Activated CD8-positive, alpha-beta memory T cell treated with anti-CD3 and anti-CD28 coated beads for 4 hours (primary cell): ENCODE results near the gene MTUS2.

Experiments
- DNase-seq, 2 donors: peaks; one replicate each; pipeline ENCODE4 v3.0.0-alpha.2; 2020; ENCODE audit warnings: low read depth in 2 of 2

MTUS2 gene

DNA sequence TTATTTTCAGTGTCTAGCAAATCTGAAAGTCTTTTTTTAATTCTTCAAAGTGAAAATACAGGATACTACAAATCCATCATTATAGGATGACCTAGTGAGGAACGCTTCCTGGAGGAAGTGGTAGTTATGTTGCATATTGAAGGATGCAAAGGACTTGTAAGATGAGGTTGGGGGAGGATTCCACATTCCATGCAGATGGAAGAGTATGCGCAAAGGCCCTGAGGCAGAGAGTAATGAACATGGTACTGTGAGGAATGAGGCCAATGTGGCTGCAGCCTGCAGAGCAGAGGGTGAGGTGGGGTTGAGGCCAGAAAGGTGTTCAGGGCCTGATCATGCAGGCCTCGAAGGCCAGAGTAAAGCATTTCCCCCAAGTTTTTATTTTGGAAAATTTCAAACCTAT is 202.8 kb downstream of the MTUS2 start:
- no peak for DNase-seq

DNA sequence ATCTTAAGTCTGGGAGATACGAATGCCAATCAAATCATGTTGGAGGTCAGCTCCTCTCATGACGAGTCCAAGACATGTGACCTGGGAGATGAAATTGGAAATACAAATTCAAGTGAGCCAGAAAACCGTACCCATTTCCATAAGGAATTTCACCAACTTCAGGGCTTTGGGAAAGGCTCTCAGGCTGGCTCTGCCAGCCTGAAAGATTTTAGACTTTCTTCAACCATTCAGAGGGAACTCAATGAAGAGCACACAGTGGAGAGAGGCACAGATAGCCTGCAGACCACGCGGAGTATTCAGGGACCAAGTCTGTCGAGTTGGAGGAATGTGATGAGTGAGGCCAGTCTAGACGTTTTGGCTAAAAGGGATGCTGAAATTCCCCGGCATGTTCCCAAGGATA is 204.6 kb downstream of the MTUS2 start:
- DNase-seq, result no peak

DNA sequence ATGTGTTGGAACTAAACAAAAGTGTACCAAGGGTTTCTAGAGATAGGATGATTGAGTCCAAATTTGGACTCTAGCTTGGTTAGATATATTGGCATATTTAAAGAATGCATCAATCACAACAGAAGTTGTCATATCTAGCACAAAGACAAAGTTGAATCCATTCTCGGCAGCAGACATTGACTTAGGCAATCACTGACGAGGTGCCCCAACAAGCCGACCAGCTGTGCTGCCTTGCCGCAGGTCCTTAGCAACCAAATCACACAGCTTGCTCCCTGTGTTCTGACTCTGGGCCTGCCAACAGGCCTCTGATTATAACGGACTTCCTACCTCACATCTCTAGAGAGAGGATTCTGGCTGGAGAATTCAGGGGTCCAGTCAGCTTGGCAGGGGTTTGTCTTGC is 208.7 kb downstream of the MTUS2 start:
- DNase-seq, result no peak

DNA sequence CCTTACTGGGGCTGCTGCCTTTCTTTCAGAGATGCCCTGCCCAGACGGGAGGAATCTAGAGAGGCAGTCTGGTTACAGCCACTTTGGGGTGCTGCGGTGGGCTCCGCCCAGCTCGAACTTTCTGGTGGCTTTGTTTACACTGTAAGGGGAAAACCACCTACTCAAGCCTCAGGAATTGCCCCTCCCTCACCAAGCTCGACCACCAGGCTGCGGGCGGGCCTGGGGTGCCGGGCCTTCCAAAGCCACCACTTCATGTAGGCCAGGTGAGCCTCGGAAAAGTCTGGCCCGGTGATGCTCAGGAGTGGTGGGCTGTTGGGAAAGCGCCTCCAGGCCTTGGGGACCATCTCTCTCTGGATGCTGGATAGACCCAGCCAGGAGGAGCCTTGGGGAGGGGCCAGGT is 218.6 kb downstream of the MTUS2 start:
- DNase-seq, result no peak

DNA sequence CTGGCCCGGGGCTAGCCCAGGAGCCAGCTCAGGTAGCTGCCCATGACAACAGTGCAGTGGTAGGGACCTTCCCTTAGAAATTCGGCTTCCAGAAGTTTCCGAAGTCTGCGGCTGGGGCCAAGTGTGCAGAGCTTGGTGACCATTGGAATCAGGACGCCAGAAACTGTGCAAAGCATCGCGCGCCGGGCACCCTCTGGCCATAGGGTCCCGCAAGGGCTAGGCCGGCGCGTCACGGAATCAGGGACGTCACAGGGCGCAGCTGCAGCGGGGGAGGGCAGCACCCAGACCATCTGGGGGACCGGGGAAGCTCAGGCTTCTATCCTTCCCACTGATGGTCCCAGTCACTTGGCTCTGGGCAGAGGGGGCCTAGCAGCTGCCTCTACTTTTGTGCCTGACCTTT is 219.1 kb downstream of the MTUS2 start:
- no peak for DNase-seq

DNA sequence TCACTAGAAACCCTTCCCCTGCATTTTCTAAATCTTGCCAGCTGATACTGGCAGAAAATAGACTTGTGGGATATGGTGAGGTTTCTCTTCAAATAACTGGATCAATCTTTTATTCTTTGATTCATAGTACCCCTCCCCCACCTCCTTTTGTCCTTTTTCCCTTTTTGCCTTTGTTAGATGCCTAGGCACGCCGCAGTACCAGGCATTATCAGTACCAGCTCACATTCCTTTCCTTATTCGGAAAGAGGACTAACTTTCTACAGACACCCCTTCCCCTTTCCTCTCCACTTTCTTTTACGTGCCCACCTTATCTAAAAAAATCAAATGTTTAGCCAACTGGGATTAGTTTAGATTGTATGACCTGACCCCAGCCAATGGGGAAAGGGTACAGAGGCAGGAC is 226.4 kb downstream of the MTUS2 start:
- DNase-seq, result no peak

DNA sequence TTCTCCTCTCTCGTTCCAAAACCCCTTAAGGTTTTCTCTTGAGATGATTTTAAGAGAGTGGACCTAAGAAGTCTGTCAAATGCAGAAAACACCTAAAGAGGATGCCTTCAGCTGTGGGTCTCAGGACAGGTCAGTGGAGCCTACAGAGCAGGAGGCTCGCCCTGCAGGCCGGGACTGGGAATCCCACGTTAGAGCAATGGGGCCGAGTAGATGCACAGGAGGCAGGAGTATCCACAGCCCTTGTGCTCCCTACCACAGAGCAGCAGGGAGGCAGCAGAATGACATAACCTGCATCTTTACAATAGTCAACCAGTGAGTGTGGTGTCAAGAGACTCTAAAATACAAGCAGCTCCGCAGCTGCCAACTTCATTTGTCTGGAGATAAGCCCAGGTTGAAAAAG is 229.4 kb downstream of the MTUS2 start:
- no peak for DNase-seq

DNA sequence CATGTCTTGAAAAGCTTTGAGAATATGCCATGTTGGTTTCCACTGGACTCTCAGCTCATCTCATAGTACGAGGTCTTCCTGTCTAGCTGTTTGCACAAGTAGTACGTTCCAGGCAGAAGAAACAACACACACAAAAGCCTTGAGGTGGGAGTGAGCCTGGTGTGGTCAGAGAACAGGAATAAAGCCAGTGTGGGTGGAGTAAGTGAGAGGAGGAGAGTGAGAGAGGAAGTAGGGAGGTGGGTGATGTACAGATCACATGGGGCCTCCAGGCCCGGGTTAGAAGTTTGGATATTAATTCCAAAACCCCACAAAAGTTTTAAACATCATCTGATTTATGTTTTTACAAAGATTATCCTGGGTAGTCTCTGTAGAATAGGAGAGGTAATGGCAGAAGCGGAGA is 230.6 kb downstream of the MTUS2 start:
- DNase-seq, result no peak

DNA sequence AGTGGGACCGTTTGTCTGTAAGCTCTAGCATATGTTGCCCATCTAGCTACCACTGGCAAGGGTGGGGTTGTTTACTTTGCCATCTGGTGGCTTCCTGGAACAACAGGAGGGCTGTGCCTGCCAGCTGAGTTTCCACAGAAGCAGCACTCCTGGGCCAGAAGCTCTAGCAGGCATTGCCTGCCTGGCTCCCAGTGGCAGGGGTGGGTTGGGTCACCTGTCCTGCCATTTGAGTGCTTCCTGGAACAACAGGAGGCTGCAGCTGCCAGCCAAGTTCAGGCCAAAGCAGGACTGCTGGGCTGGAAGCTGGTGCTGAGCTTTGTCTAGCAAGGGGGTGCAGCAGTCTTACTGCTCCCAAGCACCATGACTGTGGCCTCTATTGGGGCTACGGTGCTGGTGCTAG is 239.7 kb downstream of the MTUS2 start:
- no peak for DNase-seq

DNA sequence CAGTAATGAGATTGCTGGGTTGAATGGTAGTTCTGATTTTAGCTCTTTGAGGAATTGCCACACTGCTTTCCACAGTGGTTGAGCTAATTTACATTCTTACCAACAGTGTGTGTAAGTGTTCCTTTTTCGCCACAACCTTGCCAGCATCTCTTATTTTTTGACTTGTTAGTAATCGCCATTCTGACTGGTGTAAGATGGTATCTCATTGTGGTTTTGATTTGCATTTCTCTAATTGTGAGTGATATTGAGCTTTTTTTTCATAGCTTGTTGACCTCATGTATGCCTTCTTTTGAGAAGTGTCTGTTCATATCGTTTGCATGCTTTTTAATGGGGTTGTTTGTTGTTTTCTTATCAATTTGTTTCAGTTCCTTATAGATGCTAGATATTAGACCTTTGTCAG is 245.0 kb downstream of the MTUS2 start:
- no peak for DNase-seq

DNA sequence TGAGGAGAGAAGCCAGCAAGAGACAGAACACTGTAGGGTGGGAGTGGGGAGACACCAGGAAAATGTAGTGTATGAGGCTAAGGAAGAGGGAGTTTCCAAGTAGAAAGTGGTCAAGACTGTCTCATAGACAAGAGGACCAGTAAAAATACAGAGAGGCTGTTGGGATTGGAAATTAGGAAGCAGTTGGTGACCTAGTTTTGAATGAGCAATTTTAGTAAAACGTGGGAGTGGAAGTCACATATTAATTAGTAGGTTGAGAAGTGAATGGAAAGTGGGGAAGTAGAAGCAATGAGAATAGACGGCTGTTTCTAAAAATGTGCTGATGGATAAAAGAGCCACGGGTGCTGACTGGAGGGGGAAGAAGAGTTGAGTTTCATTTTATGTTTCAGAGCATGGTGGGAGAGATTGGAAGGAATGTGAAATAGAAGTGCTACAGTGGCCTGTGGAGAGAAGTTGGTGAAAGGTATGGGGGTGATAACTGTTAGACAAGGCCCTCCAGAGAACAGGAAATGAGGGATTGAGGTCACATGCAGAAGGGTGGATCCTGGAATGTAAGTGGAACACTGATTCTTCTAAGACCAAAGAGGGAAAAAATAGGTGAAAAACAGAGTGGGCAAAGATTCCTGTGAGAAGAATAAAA is 247.3 kb downstream of the MTUS2 start:
- no peak for DNase-seq

DNA sequence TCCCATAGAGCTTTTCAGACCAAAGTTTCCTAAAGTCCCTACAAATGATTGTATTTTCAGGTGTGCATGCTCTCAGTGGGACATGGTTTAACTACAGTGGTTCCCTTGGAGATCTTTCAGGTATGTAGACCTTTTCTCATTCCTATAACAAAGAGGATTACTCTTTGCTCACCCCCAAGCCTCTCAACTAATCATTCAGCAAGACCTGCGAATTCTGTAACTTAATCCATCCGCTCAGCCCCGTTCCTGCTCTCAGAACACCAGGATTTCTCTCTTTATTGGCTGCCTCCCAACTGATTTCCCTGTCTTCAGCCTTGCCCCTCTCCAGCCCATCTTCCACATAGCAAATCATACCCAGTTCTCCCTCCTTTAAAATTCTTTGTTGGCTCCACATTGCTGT is 253.6 kb downstream of the MTUS2 start:
- no peak for DNase-seq

DNA sequence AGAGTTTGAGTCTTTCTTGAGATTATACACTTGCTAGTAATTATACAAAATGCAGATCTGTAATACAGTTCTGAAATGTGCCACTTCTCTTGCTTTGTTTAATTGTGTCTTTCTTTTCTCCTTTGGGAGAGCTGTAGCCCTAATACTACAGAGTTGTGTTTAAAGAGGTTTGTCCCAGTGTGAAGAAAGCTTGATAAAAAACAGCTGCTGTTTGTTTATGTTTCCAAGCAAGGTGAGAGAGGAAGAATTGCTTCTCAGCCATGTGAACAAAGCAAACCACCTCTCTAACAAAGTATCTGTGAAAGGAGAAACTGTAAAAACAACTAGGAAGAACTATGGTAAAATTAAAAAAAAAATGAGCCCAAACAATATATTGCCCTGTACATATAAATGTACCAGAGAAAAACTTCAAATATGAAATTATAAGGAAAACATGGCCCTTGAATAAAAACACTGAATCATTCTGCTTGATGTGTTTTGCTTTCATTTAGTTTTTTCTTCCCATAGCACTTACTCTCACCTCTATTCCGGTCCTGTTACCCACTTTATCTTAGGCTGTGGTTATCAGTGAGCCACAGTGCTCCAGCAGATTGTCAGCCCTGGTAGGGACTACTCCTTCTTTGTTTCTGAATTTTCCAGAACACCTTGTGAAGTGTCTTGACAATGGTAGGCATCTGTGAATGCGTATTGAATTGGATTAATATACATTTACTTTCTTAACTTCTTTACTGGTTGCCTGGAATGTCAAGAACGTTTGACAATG is 257.1 kb downstream of the MTUS2 start:
- DNase-seq, result no peak

DNA sequence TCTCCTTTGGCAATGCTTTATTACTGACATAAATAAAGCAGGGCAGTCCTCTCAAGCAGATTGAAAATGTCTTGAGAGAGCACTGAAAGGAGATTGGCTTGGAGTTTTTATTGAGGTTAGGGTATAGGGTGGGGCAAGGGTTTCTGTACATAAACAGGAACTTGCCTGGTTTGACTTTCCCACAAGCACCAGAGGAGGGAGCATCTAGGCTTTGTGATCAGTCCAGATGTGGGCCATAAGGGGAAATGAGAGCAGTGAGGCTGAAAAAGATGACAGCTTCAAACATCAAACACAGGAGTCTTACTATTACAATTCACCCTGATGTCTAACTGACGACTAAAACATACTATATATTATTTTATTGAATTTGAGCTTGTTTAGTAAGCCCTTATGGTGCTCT is 260.9 kb downstream of the MTUS2 start:
- no peak for DNase-seq

DNA sequence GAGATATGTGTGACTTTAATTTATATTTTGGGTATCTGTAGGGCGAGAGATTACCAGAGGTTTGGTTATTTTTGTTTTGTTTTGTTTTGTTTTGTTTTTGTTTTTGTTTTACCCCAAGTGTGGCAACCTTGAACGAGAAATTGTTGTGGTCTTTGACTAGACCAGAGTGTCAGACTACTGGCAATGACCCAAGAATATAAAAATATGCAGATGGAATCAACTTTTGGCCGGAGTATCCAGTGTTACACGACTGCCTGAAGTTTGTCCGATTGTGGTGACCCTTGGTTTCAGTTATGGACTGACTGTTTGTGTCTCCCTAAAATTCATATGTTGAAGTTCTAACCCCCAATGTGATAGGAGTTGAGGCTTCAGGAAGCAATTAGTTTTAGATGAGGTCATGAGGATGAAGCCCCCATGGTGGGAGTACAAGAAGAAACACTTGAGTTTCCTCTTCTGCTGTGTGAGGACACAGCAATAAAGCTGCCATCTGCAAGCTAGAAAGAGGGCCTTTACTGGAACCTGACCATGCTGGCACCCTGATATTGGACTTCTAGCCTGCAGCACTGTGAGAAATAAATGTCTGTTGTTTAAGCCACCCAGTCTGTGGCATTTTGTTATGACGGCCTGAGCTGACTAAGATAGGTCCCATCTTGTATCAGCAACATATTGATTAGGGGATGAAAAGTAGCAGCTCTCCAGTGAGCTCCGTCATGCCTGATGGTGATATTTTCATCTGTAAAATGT is 261.7 kb downstream of the MTUS2 start:
- no peak for DNase-seq

DNA sequence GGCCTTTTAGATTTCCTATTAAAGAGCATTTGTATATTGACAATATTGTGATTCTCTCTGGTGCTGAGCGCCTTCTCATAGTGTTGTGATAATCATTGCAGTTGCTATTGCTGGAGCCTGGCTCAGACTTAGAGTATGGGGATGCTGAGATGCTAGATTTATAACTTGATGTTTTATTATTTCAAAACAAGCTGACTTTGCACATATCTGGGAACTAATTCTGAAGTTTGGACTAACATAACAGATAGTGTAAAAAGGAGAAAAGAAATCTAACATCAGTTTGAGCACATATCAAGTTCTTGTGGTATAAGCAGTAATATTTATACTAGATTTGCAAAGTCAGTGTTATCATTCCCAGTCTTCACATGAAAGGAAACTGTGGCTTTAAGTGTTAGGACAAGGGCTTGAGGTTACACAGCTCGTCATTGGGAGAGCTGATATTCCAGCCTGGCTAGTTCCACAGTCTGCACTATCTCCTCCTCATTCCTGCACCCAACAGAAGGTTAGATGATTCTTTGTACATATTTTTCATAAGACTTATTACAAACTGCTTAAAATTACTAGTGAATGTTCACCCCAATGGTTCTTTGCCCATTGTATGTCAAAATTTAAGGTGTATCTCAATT is 279.8 kb downstream of the MTUS2 start:
- no peak for DNase-seq

DNA sequence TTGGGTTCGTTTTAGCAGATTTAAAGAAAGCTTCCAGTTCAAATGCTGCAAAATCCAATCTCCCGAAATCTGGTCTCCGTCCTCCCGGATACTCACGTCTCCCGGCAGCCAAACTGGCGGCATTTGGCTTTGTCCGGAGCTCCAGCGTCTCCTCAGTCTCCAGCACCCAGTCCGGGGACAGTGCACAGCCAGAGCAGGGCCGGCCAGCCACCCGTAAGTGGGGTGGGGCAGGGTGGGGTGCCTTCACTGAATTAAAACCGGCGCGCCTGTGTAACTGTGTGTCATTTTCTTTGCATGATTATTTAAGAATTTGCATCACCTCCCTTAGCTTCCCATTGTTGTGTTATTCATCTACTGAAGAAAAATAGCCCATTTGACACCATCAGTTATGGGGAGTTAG is 280.6 kb downstream of the MTUS2 start:
- DNase-seq, result no peak

DNA sequence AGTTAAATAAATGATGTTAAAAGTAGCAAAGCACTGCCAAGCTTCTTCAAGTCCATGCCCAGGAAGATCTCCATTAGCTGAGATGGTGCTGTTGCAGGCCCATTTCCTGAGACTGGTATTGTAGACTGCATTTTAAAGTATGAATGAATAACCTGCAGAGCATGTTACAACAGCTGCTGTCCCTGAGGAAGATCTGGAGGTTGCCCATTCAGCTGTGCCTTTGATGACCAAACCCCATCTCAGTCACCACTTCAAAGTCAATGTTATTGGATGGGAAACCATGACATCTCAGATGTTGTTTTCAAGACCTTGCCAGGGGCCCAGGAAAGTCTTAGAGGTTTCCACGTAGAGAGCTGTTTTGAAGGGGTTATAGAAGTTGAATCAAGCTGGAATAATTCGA is 281.3 kb downstream of the MTUS2 start:
- DNase-seq, result no peak

DNA sequence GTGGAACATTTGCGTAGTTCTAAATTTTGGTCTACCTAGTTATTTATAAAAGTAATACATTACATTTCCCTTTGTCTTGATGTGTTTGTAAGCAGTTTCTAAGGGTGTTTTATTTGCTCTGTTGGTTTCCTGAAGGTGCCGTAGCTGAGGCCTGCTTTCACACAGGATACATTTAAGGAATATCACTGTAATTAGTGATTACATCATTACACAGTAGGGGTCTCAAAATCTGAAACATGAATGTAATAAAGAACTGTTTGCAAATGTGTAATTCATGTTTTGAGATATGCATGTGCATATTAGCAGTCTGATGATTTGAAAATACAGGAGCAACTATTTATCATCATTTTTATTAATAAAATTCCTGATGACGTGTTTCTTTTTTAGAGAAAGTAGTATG is 281.8 kb downstream of the MTUS2 start:
- DNase-seq, result no peak

DNA sequence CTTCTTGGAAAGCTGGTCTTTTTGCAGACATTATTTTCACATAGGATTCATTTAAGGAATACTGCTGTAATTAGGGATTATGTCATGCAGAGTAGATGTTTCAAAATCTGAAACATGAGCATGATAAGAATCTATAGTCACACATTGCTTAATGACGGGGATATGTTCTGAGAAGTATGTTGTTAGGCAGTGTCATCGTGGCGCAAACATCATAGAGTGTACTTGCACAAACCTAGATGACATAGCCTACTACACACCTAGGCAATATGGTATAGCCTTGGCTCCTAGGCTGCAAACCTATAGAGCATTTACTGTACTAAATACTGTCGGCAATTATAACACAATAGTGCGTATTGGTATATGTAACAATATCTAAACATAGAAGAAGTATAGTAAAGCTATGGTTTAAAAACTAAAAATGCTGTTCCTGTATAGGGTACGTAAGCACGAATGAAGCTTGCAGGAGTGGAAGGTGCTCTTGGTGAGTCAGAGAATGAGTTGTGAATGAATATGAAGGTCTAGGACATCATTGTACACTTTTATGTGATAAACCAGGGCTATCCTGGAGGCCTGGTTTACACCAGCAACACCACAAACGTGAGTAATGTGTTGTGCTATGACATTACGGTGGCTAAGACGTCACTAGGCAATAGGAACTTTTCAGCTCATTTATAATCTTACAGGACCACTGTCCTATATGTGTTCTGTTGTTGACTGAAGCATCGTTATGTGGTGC is 283.1 kb downstream of the MTUS2 start:
- DNase-seq, result no peak

DNA sequence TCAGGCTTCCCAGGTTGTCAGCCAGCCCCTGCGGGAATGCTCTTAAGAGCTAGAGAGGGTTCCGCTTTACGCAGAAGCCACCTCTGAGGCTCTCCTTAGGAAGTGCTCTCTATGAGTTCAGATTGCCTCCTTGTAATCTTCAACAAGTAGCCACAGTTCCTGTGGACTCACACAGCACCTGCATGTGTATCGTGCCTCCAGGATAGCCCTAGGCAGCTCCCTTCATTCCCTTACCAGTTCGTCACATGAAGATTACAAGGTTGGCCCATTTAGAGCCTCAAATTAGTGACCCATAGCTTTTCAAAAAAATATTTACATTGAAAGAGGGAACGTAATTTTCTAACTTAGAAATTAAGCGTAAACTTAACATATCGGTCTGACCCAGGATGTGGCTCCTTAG is 284.3 kb downstream of the MTUS2 start:
- no peak for DNase-seq

DNA sequence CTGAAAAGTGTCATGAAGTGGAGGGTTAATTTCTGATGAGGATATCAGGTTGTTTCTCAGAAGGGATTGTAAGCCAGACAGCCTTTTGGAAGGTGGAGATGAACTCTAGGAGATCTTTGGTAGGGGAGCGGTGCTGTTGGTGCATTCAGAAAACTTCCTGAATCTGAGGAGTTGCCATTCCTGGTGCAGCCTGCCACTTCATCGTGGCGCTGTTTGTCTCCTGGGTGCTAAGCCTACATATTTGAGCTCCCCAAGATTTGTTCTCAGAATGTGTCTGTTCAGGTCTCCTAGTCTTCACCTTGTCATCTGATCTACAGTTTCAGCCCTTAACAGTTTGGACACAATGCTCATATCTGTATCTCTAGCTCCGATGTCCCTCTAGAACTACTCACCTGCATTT is 285.6 kb downstream of the MTUS2 start:
- no peak for DNase-seq
